Heart right ventricle (tissue), 16 donors: ENCODE measurements around the gene MYOD1. TPM values are rescaled to one million over a fixed set of nuclear protein-coding genes. Genes with fewer than 3 reads are reported as not detected.

ENCODE experiments used
- ATAC-seq, 8 donors: fragments of 200-7000 bp; cut with Tn5 transposase; one replicate each; pipeline ENCODE4 v1.9.1; 2020; ENCODE audit warnings: mild to moderate bottlenecking in 8 of 8, moderate library complexity in 8 of 8, moderate number of reproducible peaks in 1 of 8
- DNase-seq, 2 donors: peaks; one replicate each; pipeline ENCODE4 v3.0.0-alpha.2; 2020
- H3K27ac ChIP-seq, 10 donors: fragments of 200-600 bp; sonication (generic) in 2 of 10; one replicate each; pipeline versions ENCODE4 v1.5.0 to v1.8.0; 2020 to 2022; ENCODE audit warnings: mild to moderate bottlenecking in 3 of 10
- H3K27me3 ChIP-seq, 7 donors: fragments of 200-600 bp; one replicate each; pipeline ENCODE4 v1.8.0; 2021 to 2022; ENCODE audit warnings: mild to moderate bottlenecking in 2 of 7
- H3K36me3 ChIP-seq, 9 donors: fragments of 200-600 bp; sonication (generic) in 1 of 9; one replicate each; pipeline versions ENCODE4 v1.5.0 to v1.8.0; 2020 to 2022; ENCODE audit warnings: mild to moderate bottlenecking in 2 of 9
- H3K4me1 ChIP-seq, 9 donors: fragments of 200-600 bp; sonication (generic) in 1 of 9; one replicate each; pipeline versions ENCODE4 v1.5.0 to v1.8.0; 2020 to 2022; ENCODE audit warnings: mild to moderate bottlenecking in 4 of 9
- H3K4me3 ChIP-seq, 10 donors: fragments of 200-600 bp; sonication (generic) in 2 of 10; one replicate each; pipeline versions ENCODE4 v1.5.0 to v1.8.0; 2020 to 2022; ENCODE audit warnings: mild to moderate bottlenecking in 7 of 10, moderate library complexity in 2 of 10
- H3K9me3 ChIP-seq, 11 donors: fragments of 200-600 bp in 10 of 11; sonication (generic) in 2 of 11; one replicate each; pipeline versions ENCODE4 v1.5.0 to v1.8.0; 2013 to 2022; ENCODE audit warnings: mild to moderate bottlenecking in 2 of 11, control low read depth in 1 of 11, moderate library complexity in 1 of 11
- WGBS, 2 donors: extraction: QIAGEN DNeasy Blood & Tissue Kit; methylation state at CpG; one replicate each; pipeline ENCODE4 v1.1.7; 2013; ENCODE audit warnings: inconsistent platforms in 1 of 2; 5-methylcytosine and 5-hydroxymethylcytosine counted together
- intact Hi-C, 10 donors: fragments of 100-400 bp; cut with DNase I; formaldehyde crosslinking; loops; one replicate each; pipeline versions ENCODE4 v1.11.1 to v1.14.2; 2022
- polyA plus RNA-seq, 2 donors: library from polyadenylated mRNA; stranded (reverse); fragments of 200-250 nt; gene quantifications; one replicate each; pipeline ENCODE4 v1.2.3, GENCODE V29; 2013
- total RNA-seq, 10 donors: library from RNA; stranded (reverse); fragmentation: NEBNext Ultra II Directional in 3 of 10; extraction: Animal tissue kit (Norgen Biotek cat#: 25700) in 3 of 10; gene quantifications; one replicate each; pipeline versions ENCODE4 v1.2.1 to v1.2.4, GENCODE V29; 2021 to 2023
- TF ChIP-seq, protein P1 (sequence below), 9 donors: fragments of 200-600 bp; sonication (generic) in 2 of 9; IDR thresholded peaks; one replicate each; pipeline versions ENCODE4 v1.5.0 to v1.8.0; 2021 to 2022; ENCODE audit warnings: antibody characterized with exemption in 9 of 9, mild to moderate bottlenecking in 5 of 9, moderate library complexity in 1 of 9
- donor health status: Arrhythmogenic right ventricular cardiomyopathy.
- donor health status: ischemic (EF 13 %, LVEDD 7.1; RV severe dilation, severe dysfunction).
- donor health status: healthy with polysubstance abuse.
- donor health status: DM: no; HTN: yes; CAD: no.
- donor health status: DM: no; HTN: no; CAD: no.
- donor health status: ischemic (EF 25% LVEDD 6.9; RV normal size, moderate dysfunction).
- donor health status: ischemic (EF 25% LVEDD 5.7; RV mildly dilated, moderate dysfunction).
- donor health status: healthy.
- donor health status: DM: yes; HTN: yes; CAD: no.
- donor health status: Ischemic cardiomyopathy.
- donor health status: ischemic (EF 35%, LVEDD 5.7; RV mildly dilated, moderate dysfunction).
- donor health status: nonischemic (EF 11% LVEDD 7.7; RV severe dilation, severe dysfunction).
- donor health status: DM: yes; HTN: yes; CAD: no.
- donor health status: PGD.
- donor health status: ischemic (EF 29% LVEDD 5.4; RV normal size, mild dysfunction).
- donor health status: nonischemic (EF 23%, LVEDD 6.1; RV moderate dilation, normal function).

Gene MYOD1
- total and polyA plus RNA-seq, 12 donors: 0.20 TPM; not detected in 11

DNA sequence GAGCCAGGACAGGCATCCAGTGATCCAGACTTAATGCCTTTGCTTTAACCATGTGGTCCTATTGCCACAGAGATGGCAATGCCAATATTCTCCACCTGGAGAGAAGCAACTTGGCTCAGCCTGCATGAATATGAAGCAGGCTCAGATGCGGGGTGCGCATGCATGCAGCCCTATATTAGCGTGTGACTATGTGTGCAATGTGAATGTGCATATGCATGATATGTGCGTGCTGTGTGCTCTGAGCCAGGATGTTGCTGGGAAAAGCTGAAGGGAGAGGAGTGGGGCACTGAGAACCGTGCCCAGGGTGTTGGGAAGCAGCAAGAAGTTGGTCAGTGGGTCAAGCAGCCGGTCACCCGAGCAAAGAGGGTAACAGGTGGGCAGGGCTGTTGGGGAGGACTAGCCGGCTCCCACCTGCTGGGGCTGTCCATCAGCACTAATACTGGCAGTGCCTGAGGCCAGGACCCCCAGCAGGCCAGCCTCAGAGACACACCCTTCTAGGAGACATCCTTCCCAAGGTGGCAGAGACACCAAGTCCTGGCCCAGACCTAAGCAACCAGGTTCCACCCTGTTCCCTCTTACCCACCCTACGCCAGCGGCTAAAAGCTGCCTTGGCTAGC, 24.8 kb upstream of the MYOD1 start:
- no peaks in the 10 kb centered on the region for H3K36me3 ChIP-seq
- no peak for ATAC-seq
- H3K4me3 ChIP-seq: no peak overlapping the region
- TF ChIP-seq, protein P1, sequence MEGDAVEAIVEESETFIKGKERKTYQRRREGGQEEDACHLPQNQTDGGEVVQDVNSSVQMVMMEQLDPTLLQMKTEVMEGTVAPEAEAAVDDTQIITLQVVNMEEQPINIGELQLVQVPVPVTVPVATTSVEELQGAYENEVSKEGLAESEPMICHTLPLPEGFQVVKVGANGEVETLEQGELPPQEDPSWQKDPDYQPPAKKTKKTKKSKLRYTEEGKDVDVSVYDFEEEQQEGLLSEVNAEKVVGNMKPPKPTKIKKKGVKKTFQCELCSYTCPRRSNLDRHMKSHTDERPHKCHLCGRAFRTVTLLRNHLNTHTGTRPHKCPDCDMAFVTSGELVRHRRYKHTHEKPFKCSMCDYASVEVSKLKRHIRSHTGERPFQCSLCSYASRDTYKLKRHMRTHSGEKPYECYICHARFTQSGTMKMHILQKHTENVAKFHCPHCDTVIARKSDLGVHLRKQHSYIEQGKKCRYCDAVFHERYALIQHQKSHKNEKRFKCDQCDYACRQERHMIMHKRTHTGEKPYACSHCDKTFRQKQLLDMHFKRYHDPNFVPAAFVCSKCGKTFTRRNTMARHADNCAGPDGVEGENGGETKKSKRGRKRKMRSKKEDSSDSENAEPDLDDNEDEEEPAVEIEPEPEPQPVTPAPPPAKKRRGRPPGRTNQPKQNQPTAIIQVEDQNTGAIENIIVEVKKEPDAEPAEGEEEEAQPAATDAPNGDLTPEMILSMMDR (IDR thresholded peaks at IDR 0.05): no peak
- peaks cover 4 to 66% (median 57%) of the 10 kb centered on the region in 7 donors for H3K27me3 ChIP-seq
- intact Hi-C loops: no loop called here
- 81 to 91% methylated on average over 10 of the region's 10 CpGs for WGBS, 2 donors
- H3K27ac ChIP-seq: no peak overlapping the region
- no peaks in the 10 kb centered on the region for H3K9me3 ChIP-seq
- no peaks in the 10 kb centered on the region for H3K4me1 ChIP-seq
- DNase-seq: no peak

- ATAC-seq: peak in 1 of 8 donors; percentile 8
- Histone ChIP-seq H3K36me3 (no peaks in the 10 kb centered on the region), H3K27me3 (peaks cover 4 to 63% (median 57%) of the 10 kb centered on the region in 7 donors), H3K9me3 (no peaks in the 10 kb centered on the region), H3K4me1 (no peaks in the 10 kb centered on the region), H3K27ac (no peak overlapping the region), H3K4me3 (peak overlapping the region in 2 of 10 donors; percentile 5 to 16)
- intact Hi-C loops: no loop called here
- no peak for DNase-seq
- 8 to 9% methylated on average over 59 to 68 of the region's 68 CpGs for WGBS, 2 donors
- TF ChIP-seq, protein P1 (IDR thresholded peaks at IDR 0.05): no peak
Observed at GRCh38 chr11:17695454-17696441, 23.6 kb upstream of the MYOD1 start.

DNA sequence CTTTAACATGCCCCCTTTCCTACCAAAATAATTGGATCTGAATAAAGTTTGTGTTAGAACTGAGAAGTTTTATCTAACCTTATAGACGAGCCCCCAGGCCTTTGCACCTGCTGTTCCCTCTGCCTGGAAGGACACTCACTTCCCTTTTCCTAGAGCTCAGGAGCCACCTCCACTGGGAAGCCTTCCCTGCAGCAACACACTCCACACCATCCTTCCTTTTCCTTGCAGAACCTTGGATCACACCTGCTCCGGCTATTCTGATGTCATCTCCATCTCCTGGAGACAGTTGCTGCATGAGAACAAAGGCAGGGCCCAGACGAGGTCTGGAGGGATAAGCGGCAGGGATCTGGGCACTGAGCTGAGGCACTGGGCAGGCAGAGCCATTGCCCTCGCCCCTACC, 22.6 kb upstream of the MYOD1 start:
- Histone ChIP-seq H3K27ac (no peak overlapping the region), H3K4me1 (no peaks in the 10 kb centered on the region)
- intact Hi-C loops: no loop called here

More for the DNA sequence above, 22.6 kb upstream of the MYOD1 start:
- Histone ChIP-seq H3K36me3 (no peaks in the 10 kb centered on the region), H3K27me3 (peaks cover 4 to 58% (median 53%) of the 10 kb centered on the region in 7 donors), H3K4me3 (no peak overlapping the region), H3K9me3 (no peaks in the 10 kb centered on the region)
- TF ChIP-seq, protein P1 (IDR thresholded peaks at IDR 0.05): no peak
- WGBS, 2 donors: 74 to 78% methylated on average over 5 of the region's 5 CpGs
- no peak for ATAC-seq
- DNase-seq: no peak
